Adipocyte (in vitro differentiated cells): ENCODE results near the gene TP73.

Experiments used
- DNase-seq: peaks from one replicate; pipeline ENCODE4 v3.0.0-alpha.2; 2015; ENCODE audit warnings: low read depth
- H3K27me3 ChIP-seq: replicated peaks from 2 replicates; pipeline ENCODE4 v1.7.0; 2013; ENCODE audit warnings: mild to moderate bottlenecking, low read length, moderate library complexity; ENCODE audit not compliant: control insufficient read depth, insufficient read depth
- H3K36me3 ChIP-seq: 2 replicates; pipeline ENCODE4 v1.7.0; 2013; ENCODE audit warnings: low read length, mild to moderate bottlenecking, moderate library complexity; ENCODE audit not compliant: control insufficient read depth, insufficient read depth, severe bottlenecking
- H3K4me1 ChIP-seq: 2 replicates; pipeline ENCODE4 v1.7.0; 2013; ENCODE audit warnings: mild to moderate bottlenecking, low read length, moderate library complexity; ENCODE audit not compliant: control insufficient read depth, insufficient read depth
- H3K4me3 ChIP-seq: 2 replicates; pipeline ENCODE4 v1.7.0; 2013; ENCODE audit warnings: mild to moderate bottlenecking, low read length, moderate library complexity
- H3K9ac ChIP-seq: 2 replicates; pipeline ENCODE4 v1.7.0; 2013; ENCODE audit warnings: mild to moderate bottlenecking, low read length, moderate library complexity
- H3K9me3 ChIP-seq: 2 replicates; pipeline ENCODE4 v1.7.0; 2013; ENCODE audit warnings: mild to moderate bottlenecking, low read length, moderate library complexity; ENCODE audit not compliant: control insufficient read depth

TP73 gene

GRCh38 chr1:3772027-3772714 is 119.9 kb downstream of the TP73 start:
- H3K4me3 ChIP-seq, result peak overlapping the region; percentile 65
- H3K9me3 ChIP-seq, result no peaks in the 10 kb centered on the region
- peaks cover 40% of the 10 kb centered on the region for H3K27me3 ChIP-seq
- H3K9ac ChIP-seq, result no peak overlapping the region
- no peaks in the 10 kb centered on the region for H3K36me3 ChIP-seq
- H3K4me1 ChIP-seq, result peaks cover 11% of the 10 kb centered on the region
- peak; percentile 85 for DNase-seq

GRCh38 chr1:3772715-3773571 is 120.6 kb downstream of the TP73 start, which contains the start of gene SMIM1:
Gene SMIM1, plus strand, starts transcription at chr1:3772749. Its CDS starts 2,625 bp downstream, at chr1:3775374.
- DNase-seq, result no peak
- H3K36me3 ChIP-seq, result no peaks in the 10 kb centered on the region
- peaks cover 36% of the 10 kb centered on the region for H3K27me3 ChIP-seq
- H3K4me1 ChIP-seq, result peaks cover 11% of the 10 kb centered on the region
- no peak within 1 kb of the TSS for H3K9ac ChIP-seq
- H3K4me3 ChIP-seq, result peak within 1 kb of the TSS; percentile 65
- no peaks in the 10 kb centered on the region for H3K9me3 ChIP-seq

GRCh38 chr1:3773572-3774275 is 121.4 kb downstream of the TP73 start:
- Histone ChIP-seq H3K9ac (no peak overlapping the region), H3K4me3 (no peak overlapping the region), H3K27me3 (peaks cover 28% of the 10 kb centered on the region), H3K9me3 (no peaks in the 10 kb centered on the region), H3K36me3 (no peaks in the 10 kb centered on the region), H3K4me1 (peaks cover 11% of the 10 kb centered on the region)
- no peak for DNase-seq

- DNase-seq, result no peak
- Histone ChIP-seq H3K4me1 (peaks cover 11% of the 10 kb centered on the region), H3K9ac (no peak overlapping the region), H3K36me3 (peaks cover 5% of the 10 kb centered on the region), H3K4me3 (no peak overlapping the region), H3K9me3 (no peaks in the 10 kb centered on the region), H3K27me3 (peaks cover 22% of the 10 kb centered on the region)
These were observed 122.1 kb downstream of the TP73 start for GRCh38 chr1:3774276-3774945.

GRCh38 chr1:3774946-3775489 is 122.7 kb downstream of the TP73 start:
- Histone ChIP-seq H3K4me3 (no peak overlapping the region), H3K9ac (no peak overlapping the region), H3K27me3 (peaks cover 17% of the 10 kb centered on the region), H3K36me3 (peaks cover 11% of the 10 kb centered on the region), H3K4me1 (peaks cover 11% of the 10 kb centered on the region), H3K9me3 (no peaks in the 10 kb centered on the region)
- no peak for DNase-seq

- DNase-seq, result peak; percentile 52
- no peaks in the 10 kb centered on the region for H3K9me3 ChIP-seq
- no peak overlapping the region for H3K9ac ChIP-seq
- no peak overlapping the region for H3K4me3 ChIP-seq
- H3K27me3 ChIP-seq, result peaks cover 11% of the 10 kb centered on the region
- peaks cover 11% of the 10 kb centered on the region for H3K4me1 ChIP-seq
- H3K36me3 ChIP-seq, result peaks cover 18% of the 10 kb centered on the region
These were observed 123.3 kb downstream of the TP73 start for GRCh38 chr1:3775490-3776230.

GRCh38 chr1:3776231-3776961 is 124.1 kb downstream of the TP73 start:
- Histone ChIP-seq H3K27me3 (peaks cover 3% of the 10 kb centered on the region), H3K9me3 (no peaks in the 10 kb centered on the region), H3K36me3 (peaks cover 25% of the 10 kb centered on the region), H3K4me3 (no peak overlapping the region), H3K4me1 (peaks cover 11% of the 10 kb centered on the region), H3K9ac (no peak overlapping the region)
- no peak for DNase-seq

GRCh38 chr1:3777078-3777547 is 124.8 kb downstream of the TP73 start:
- Histone ChIP-seq H3K4me3 (no peak overlapping the region), H3K9me3 (no peaks in the 10 kb centered on the region), H3K9ac (no peak overlapping the region), H3K36me3 (peaks cover 32% of the 10 kb centered on the region), H3K27me3 (no peaks in the 10 kb centered on the region), H3K4me1 (peaks cover 5% of the 10 kb centered on the region)
- no peak for DNase-seq

GRCh38 chr1:3777647-3778589 is 125.6 kb downstream of the TP73 start:
- Histone ChIP-seq H3K36me3 (peaks cover 40% of the 10 kb centered on the region), H3K9ac (no peak overlapping the region), H3K27me3 (no peaks in the 10 kb centered on the region), H3K4me3 (no peak overlapping the region), H3K9me3 (no peaks in the 10 kb centered on the region), H3K4me1 (peaks cover 5% of the 10 kb centered on the region)
- DNase-seq, result no peak
